ENCODE data around the gene IL31. TPM values are rescaled to one million over a fixed set of nuclear protein-coding genes. Genes with fewer than 3 reads are reported as not detected.

The IL31 gene
- total and polyA plus RNA-seq, 4 donors, result not detected

DNA sequence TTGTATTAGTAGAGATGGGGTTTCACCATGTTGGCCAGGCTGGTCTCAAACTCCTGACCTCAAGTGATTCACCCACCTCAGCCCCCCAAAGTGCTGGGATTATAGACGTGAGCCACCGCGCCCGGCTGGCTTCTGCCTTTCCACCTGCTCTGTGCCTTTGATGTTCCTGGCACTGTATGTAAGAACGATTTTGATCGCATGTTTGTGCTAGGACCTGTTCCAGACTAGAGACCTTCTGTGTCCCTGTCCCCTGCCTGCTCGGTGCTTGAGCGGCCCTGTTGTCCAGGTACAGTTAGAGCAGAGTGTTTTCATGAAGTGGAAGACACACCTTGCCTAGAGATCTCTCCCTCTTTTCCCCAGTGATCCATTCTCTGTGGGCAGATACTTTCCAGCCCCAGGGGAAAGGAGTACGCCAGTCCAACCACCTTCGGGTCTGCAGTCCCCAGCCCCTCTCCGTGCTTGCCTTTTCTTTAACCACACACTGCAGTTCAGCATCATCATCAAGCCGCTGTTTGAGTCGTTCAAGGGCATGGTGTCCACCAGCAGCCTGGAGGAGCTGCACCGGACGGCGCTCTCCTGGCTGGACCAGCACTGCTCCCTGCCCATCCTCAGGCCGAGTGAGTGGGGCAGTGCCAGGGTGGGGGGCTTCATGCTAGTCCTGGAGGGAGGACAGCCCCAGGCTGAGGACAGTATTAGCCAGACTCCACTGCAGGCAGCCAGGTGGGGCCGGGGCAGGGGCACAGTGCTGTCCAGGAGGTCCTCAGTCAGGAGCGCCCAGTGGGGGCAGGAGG lies 33.4 kb downstream of the IL31 start:
- Histone ChIP-seq H3K27me3 (ENCODE audit: control insufficient read depth in 4 of 4, insufficient read depth in 4 of 4, low read length in 3 of 4) (no peaks in the 10 kb centered on the region), H3K4me3 (ENCODE audit: low read depth in 1 of 3, low read length in 3 of 3) (no peak overlapping the region), H3K9ac (ENCODE audit: low read depth in 1 of 2, low read length in 2 of 2) (no peak overlapping the region), H3K9me3 (ENCODE audit: control insufficient read depth in 4 of 4, low read length in 3 of 4) (no peaks in the 10 kb centered on the region), H3K27ac (ENCODE audit: low read depth in 1 of 2, low read length in 2 of 2) (no peak overlapping the region), H3K4me1 (ENCODE audit: control insufficient read depth in 4 of 4, insufficient read depth in 4 of 4, low read length in 3 of 4) (no peaks in the 10 kb centered on the region), H3K36me3 (ENCODE audit: control insufficient read depth in 4 of 4, insufficient read depth in 3 of 4, low read depth in 1 of 4, low read length in 3 of 4) (peaks cover 12 to 63% (median 34%) of the 10 kb centered on the region in 4 donors)
- 95% methylated on average over 19 of the region's 19 CpGs for WGBS
- no peak for DNase-seq (ENCODE audit: low spot score)
- TF ChIP-seq, protein P1, sequence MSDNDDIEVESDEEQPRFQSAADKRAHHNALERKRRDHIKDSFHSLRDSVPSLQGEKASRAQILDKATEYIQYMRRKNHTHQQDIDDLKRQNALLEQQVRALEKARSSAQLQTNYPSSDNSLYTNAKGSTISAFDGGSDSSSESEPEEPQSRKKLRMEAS (IDR thresholded peaks at IDR 0.05), result no peak
- TF ChIP-seq HNF4A (conservative IDR thresholded peaks at IDR 0.05), result no peak
- TF ChIP-seq RXRA (IDR thresholded peaks at IDR 0.05), result no peak
- no peak for TF ChIP-seq YY1 (IDR thresholded peaks at IDR 0.05)
- TF ChIP-seq, protein P2, sequence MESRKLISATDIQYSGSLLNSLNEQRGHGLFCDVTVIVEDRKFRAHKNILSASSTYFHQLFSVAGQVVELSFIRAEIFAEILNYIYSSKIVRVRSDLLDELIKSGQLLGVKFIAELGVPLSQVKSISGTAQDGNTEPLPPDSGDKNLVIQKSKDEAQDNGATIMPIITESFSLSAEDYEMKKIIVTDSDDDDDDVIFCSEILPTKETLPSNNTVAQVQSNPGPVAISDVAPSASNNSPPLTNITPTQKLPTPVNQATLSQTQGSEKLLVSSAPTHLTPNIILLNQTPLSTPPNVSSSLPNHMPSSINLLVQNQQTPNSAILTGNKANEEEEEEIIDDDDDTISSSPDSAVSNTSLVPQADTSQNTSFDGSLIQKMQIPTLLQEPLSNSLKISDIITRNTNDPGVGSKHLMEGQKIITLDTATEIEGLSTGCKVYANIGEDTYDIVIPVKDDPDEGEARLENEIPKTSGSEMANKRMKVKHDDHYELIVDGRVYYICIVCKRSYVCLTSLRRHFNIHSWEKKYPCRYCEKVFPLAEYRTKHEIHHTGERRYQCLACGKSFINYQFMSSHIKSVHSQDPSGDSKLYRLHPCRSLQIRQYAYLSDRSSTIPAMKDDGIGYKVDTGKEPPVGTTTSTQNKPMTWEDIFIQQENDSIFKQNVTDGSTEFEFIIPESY (IDR thresholded peaks at IDR 0.05), result no peak
- no peak for TF ChIP-seq HNF4G (IDR thresholded peaks at IDR 0.05)
- TF ChIP-seq, protein P3, sequence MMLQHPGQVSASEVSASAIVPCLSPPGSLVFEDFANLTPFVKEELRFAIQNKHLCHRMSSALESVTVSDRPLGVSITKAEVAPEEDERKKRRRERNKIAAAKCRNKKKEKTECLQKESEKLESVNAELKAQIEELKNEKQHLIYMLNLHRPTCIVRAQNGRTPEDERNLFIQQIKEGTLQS (IDR thresholded peaks at IDR 0.05), result no peak
- TF ChIP-seq, protein P4, sequence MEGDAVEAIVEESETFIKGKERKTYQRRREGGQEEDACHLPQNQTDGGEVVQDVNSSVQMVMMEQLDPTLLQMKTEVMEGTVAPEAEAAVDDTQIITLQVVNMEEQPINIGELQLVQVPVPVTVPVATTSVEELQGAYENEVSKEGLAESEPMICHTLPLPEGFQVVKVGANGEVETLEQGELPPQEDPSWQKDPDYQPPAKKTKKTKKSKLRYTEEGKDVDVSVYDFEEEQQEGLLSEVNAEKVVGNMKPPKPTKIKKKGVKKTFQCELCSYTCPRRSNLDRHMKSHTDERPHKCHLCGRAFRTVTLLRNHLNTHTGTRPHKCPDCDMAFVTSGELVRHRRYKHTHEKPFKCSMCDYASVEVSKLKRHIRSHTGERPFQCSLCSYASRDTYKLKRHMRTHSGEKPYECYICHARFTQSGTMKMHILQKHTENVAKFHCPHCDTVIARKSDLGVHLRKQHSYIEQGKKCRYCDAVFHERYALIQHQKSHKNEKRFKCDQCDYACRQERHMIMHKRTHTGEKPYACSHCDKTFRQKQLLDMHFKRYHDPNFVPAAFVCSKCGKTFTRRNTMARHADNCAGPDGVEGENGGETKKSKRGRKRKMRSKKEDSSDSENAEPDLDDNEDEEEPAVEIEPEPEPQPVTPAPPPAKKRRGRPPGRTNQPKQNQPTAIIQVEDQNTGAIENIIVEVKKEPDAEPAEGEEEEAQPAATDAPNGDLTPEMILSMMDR (IDR thresholded peaks at IDR 0.05; ENCODE audit: low read depth, low read length, missing input control), result no peak

DNA sequence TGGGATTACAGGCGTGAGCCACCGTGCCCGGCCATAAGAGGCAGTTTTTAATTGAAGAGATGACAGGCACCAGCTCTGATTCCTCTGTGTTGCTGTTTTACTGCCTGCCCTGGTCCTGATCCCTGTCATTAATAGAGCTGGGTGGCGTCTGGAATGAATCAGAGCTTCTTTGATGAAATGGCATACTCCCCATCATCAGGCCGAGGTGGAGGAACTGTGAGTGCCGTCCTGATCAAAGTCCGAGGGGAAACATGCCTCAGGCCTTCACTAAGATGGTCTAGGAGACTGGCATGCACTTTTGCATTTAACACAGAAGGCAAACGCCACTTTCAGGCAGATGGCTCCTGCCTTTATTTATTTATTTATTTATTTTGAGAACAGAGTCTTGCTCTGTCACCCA lies 34.1 kb downstream of the IL31 start:
- Histone ChIP-seq H3K4me1 (ENCODE audit: control insufficient read depth in 4 of 4, insufficient read depth in 4 of 4, low read length in 3 of 4) (no peaks in the 10 kb centered on the region), H3K4me3 (ENCODE audit: low read depth in 1 of 3, low read length in 3 of 3) (no peak overlapping the region), H3K36me3 (ENCODE audit: control insufficient read depth in 4 of 4, insufficient read depth in 3 of 4, low read depth in 1 of 4, low read length in 3 of 4) (peaks cover 16 to 69% (median 34%) of the 10 kb centered on the region in 4 donors), H3K9me3 (ENCODE audit: control insufficient read depth in 4 of 4, low read length in 3 of 4) (no peaks in the 10 kb centered on the region), H3K27me3 (ENCODE audit: control insufficient read depth in 4 of 4, insufficient read depth in 4 of 4, low read length in 3 of 4) (no peaks in the 10 kb centered on the region), H3K27ac (ENCODE audit: low read depth in 1 of 2, low read length in 2 of 2) (no peak overlapping the region), H3K9ac (ENCODE audit: low read depth in 1 of 2, low read length in 2 of 2) (no peak overlapping the region)
- 91% methylated on average over 8 of the region's 8 CpGs for WGBS
- DNase-seq (ENCODE audit: low spot score), result no peak
- TF ChIP-seq TAF1 (conservative IDR thresholded peaks at IDR 0.05), result no peak
- TF ChIP-seq NR2F2 (IDR thresholded peaks at IDR 0.05), result no peak
- TF ChIP-seq, protein P5, sequence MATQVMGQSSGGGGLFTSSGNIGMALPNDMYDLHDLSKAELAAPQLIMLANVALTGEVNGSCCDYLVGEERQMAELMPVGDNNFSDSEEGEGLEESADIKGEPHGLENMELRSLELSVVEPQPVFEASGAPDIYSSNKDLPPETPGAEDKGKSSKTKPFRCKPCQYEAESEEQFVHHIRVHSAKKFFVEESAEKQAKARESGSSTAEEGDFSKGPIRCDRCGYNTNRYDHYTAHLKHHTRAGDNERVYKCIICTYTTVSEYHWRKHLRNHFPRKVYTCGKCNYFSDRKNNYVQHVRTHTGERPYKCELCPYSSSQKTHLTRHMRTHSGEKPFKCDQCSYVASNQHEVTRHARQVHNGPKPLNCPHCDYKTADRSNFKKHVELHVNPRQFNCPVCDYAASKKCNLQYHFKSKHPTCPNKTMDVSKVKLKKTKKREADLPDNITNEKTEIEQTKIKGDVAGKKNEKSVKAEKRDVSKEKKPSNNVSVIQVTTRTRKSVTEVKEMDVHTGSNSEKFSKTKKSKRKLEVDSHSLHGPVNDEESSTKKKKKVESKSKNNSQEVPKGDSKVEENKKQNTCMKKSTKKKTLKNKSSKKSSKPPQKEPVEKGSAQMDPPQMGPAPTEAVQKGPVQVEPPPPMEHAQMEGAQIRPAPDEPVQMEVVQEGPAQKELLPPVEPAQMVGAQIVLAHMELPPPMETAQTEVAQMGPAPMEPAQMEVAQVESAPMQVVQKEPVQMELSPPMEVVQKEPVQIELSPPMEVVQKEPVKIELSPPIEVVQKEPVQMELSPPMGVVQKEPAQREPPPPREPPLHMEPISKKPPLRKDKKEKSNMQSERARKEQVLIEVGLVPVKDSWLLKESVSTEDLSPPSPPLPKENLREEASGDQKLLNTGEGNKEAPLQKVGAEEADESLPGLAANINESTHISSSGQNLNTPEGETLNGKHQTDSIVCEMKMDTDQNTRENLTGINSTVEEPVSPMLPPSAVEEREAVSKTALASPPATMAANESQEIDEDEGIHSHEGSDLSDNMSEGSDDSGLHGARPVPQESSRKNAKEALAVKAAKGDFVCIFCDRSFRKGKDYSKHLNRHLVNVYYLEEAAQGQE (IDR thresholded peaks at IDR 0.05), result no peak

Data from liver (tissue), 9 donors.